Dermis blood vessel endothelial cell (primary cell): ENCODE data around the gene CCDC107. TPM values are rescaled to one million over a fixed set of nuclear protein-coding genes. Genes with fewer than 3 reads are reported as not detected.
"Not testable (repeated sequence)": the region's sequence is repeated elsewhere in the genome, so short reads cannot be mapped to it uniquely, and the experiment has no call there.

ENCODE experiments used
- DNase-seq: peaks from one replicate; pipeline ENCODE4 v3.0.0; 2010
- total RNA-seq: library from RNA; depleted of rRNA; stranded (reverse); fragments of >200 nt; gene quantifications from 2 replicates; pipeline ENCODE4 v1.2.3, GENCODE V29; 2014

CCDC107 gene, protein sequence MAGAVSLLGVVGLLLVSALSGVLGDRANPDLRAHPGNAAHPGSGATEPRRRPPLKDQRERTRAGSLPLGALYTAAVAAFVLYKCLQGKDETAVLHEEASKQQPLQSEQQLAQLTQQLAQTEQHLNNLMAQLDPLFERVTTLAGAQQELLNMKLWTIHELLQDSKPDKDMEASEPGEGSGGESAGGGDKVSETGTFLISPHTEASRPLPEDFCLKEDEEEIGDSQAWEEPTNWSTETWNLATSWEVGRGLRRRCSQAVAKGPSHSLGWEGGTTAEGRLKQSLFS
- 8.5 and 12.4 TPM in 2 replicates for total RNA-seq

DNA sequence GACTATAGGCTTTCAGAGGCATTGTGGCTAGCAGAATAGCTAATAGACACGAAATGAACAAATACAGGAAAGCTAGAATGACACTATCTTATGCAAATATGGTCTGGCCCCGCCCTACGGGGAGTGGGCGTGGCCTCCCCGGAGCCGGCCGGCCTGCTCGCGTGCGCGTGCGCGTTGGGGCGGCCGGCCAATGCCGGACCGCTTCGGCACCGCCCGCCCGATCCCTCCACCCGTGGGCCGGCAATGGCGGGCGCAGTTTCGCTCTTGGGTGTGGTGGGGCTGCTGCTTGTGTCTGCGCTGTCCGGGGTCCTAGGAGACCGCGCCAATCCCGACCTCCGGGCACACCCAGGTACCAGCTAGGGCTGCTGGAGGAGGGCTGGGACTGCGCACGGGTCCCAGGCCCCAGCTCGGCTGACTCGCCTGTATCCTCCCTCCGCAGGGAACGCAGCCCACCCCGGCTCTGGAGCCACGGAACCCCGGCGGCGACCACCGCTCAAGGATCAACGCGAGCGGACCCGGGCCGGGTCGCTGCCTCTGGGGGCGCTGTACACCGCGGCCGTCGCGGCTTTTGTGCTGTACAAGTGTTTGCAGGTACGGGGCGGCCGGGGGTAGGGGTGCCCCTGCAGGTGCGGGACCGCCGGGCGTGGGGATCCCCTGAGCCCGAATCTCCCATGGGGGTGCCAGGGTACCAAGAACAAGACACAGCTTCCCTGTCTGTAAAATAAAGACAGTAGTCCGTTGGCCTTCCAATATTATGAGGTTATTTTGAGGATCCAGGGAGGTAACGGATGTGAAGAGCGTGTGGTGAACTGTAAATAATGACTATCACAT, at the start of gene CCDC107:
CCDC107 (plus strand) TSS at position 156 of the 831 bp plus-strand sequence; CDS start at position 244, 88 bp downstream.
- peak; percentile 89 for DNase-seq

DNA sequence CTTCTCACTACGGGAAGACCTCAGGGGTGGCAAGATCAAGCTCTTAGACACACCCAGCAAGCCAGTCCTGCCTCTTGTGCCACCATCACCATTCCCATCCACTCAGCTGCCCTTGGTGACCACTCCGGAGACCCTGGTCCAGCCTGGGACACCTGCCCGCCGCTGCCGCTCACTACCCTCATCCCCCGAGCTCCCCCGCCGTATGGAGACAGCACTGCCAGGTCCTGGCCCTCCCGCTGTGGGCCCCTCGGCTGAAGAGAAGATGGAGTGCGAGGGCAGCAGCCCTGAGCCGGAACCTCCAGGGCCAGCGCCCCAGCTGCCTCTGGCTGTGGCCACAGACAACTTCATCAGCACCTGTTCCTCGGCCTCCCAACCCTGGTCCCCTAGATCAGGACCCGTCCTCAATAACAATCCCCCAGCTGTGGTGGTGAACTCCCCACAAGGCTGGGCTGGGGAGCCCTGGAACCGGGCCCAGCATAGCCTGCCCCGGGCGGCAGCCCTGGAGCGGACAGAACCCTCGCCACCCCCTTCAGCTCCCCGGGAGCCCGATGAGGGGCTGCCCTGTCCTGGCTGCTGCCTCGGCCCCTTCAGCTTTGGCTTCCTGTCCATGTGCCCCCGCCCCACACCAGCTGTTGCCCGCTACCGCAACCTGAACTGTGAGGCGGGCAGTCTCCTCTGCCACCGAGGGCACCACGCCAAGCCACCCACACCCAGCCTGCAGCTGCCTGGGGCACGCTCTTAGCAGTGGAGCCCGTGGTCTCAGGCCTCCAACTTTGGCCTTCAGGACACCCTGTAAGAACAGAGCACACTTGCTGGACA, 48.9 kb upstream of the CCDC107 start:
- no peak for DNase-seq

DNA sequence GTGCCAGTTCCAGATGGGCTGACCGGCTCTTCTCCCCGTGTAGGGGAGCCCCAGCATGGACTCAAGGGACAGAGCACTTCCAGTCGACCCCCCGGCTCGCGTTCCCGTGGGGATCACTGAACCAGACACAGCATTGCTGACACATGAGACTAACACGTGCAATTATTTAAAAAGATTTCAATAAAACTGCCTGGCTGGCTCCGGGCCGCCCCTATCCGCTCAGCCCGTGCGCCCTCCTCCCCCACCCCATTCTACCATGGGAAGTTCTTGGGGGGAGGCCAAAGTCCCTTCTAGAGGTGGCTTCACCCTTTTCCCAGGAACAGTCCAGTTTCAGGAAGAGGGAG, 48.3 kb upstream of the CCDC107 start:
- DNase-seq: no peak

DNA sequence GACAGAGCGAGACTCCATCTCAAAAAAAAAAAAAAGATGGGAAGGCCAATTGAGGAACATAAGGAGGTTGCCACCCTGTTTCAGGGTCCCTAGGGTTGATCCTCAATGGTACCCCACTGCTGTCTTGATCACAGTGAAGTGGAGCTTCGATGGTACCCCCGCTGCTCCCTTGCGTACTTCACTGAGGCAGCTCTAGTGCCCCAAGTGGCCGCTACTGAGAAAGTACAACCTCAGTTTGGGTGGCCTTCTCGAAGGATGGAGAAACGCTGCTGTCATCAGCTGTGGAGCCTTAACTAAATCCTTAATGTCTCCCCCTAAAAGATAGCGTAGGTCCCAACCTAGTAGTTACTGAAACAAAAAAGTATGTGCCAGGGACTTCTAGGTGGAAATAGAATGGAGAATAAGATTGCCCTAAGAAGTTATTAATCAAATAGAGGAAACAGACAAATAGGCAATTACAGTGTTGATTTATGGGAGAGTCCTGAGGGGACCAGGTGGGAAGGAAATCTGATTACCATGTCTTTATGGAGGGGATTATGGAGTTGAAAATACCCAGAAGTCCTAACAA, 46.8 kb upstream of the CCDC107 start:
- peak; percentile 70 for DNase-seq

DNA sequence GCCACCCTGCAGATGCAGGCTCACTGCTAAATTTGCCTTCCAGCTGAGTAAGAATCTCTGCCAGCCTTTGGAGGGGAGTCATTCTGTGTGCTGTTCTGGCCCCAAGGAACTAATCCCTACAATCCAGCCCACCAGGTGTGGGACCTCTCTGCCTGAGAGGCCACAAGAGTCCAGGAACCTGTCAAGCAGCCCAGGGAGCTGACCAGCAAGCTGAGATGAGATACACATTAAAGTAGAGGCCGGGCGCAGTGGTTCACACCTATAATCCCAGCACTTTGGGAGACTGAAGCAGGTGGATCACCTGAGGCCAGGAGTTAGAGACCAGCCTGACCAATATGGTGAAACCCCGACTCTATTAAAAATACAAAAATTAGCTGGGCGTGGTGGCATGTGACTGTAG, 46.0 kb upstream of the CCDC107 start:
- not testable (repeated sequence) for DNase-seq

DNA sequence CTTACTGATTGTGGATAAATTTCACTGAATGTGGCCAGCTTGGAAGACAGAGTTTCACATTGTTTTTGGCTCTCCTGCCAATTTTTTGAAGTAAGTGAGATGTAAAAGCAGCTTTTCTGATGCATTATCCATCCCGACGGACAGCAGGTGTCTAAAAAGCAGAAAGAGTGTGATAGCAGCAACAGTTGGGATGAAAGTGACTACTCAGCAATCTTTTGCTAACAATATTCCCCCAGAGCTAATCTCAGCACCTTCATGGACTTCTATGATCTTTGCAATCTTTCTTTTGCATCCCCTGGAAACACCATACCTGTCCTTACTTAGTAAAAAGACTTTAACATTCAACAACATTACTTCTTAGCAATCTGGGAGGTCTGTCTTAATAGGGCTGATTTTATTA, 45.2 kb upstream of the CCDC107 start:
- DNase-seq: no peak

DNA sequence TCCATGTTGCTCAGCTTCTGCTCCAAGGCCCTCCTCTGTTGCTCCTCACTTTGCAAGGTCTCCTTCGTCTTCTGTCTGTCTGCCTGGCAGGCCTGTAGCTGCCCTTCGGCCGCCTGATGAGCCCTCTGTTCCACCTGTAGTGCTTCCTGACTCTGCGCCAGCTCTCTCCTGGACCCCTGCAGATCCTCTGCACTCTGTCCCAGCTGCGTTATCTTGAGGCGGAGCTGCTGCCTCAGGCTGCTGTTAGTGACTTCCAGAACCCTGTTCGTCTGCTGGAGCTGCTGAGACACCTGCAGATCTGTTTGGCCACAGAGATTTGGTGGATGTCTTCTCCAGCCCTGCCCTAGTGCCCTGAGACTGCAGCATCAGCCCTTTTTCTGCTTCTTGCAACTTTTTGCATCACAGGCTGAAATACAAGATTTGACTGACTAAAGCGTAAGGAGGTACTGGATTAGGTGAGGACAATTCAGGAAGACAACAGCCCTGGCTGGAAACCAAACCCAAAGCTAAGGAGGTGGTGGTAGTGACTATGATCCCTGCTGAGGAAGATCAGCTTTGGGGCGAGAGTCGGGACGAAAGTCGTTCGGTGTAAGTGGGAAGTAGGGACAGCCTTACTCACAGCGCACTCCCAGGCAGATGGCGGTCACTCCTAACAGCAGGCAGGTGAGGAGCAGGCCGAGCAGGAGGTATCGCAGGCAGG, 42.0 kb upstream of the CCDC107 start:
- DNase-seq: no peak

DNA sequence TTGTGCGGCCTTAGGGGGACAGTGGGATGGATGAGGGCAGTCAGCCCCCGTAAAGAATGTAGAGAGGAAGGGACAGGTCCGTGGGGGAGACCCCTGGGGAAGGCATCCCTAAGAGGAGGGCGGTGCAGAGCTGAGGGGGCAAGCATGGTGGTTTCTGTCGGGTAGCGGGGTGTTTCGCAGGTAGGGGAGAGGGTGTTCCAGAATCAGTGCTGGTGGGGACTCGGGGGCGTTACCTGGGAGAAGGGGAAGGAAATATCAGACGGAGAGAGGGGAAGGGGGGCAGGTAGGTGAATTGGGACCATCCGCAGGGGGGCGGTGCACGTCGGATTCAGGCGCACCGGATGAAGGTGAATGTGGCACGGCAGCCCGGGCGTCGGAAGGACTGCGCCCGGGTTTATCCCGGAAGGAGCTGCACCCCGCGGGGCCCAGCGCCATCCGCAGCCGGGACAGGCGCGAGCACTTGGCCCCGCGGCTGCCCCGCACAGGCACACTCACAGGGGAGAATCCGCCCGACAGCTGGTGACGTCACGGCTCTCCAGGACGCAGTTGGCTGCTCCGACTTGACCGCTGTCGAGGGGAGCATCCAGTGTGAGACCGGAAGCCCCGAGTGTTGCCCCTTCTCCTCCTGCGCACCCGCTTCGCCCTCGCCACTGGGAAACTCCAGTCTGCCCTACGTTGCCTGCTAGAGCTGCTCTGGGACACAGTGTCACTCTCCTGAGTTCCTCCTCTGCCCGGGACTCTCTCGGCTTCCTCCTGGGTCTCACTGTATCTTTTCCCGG, 41.2 kb upstream of the CCDC107 start:
- DNase-seq: peak; percentile 49

DNA sequence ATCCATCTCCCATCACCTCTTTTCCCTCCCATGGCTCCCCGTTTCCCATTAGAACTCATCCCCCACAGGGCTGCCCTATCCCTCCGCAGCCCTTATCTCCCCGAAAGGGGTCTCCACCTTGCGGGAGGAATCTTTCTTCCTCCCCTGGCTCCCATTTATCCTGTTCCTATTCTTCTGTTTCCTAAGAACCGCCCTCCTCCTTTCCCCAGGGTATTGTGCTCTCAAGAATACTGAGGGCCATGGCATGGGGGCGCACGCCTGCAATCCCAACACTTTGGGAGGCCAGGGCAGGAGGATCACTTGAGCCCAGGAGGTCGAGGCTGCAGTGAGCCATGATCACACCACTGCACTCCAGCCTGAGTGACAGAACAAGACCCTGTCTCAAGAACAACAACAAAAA, 40.5 kb upstream of the CCDC107 start:
- DNase-seq: no peak

DNA sequence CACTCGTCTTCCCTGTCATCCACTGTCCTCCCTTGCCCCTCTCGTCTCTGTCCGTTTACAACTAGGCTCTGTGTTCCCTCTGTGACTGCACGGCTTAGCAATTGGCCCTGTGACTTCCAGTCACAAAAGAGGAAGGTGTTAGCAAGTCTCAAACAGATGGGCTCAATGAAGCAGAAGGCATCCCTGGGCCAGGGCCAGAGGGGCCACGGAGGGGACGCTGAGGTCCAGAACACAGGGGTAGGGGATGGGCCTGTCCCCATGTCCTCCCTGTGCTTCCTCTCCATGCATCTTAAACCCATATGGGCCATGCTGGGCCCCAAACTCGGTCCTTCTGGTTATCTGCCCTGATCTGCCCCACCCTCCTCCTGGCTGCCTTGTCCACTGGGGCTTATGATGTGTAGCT, 39.8 kb upstream of the CCDC107 start, which contains the start of gene CD72:
CD72 (minus strand) TSS at position 89 of the 403 bp plus-strand sequence. CDS start 110 bp downstream, outside the sequence.
- no peak for DNase-seq

DNA sequence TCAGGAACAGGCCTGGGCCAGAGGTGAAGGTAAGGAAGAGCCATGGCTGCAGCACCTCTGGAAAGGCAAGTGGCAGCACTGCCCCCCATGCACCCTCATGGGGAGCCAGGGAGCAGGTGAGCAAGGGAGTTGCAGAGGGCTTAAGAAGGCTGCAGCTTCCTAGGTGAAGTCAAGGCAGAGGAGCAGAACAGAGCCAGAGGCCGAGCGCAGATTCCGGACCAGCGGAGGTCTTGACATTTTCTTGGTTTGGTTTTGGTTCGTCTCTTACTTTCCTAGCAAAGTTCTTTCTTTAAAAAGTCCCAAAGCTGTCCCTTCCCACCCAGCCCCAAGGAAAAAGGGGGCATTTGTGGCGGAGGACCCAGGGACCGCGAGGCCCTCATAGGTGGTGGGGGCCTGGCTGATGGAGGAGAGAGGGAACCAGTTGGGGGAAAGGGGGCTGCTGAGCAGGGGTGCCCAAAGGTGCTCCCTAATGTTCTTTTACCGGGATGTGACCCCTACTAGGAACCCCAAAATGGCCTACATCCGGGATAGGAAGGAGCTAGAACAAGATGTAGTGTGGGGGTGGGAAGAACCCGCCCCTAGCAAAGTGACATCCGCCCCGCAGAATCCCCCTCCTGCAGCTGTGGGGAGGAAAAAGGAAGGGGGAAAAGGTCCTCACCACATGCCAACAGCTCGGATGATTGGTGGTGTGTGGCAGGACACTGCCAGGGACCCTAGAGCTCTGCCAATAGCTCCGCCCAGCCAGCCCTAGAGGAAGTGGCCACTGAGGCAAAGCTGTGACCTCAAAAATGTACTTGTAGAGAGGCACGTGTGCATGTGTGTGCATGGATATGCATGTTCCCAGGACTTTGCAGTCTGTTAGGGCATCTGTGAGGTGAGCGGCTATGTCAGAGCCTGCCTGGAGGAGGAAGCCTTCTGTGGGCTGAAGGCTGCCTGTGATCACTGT, 39.0 kb upstream of the CCDC107 start:
- DNase-seq: no peak

DNA sequence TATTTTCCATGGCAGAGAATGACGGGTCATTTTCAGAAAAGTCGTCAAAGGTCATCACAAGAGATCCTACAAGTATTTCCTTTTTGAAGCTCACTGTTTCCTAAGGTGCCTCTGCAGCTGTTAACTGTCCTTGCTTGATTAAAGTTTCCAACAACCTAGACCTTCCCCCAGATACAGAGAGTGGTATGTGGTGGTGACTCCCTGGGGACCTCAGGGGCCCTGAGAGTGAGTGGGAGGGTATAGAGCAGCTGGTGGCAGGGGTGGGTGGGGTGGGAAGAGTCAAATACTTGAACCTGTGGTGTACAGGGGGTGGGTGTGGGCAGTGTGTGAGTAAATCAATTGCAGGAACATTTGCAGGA, 38.3 kb upstream of the CCDC107 start:
- no peak for DNase-seq

DNA sequence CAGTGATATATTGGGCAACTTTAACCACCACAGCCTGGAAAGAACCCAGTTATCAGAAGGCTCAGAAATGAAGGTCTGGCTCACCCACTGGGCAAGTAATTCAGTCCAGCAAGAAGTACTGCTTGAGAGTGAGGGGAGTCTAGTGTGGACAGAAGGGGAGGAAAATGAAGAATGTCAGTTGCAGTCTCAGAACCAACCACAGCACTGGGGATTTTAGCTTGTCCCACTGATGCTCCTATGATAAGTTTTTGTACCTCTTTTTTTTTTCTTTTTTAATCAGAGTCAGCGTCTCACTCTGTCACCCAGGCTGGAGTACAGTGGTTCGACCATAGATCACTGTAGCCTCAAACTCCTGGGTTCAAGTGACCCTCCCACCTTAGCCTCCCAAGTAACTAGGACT, 30.5 kb upstream of the CCDC107 start:
- DNase-seq: no peak

DNA sequence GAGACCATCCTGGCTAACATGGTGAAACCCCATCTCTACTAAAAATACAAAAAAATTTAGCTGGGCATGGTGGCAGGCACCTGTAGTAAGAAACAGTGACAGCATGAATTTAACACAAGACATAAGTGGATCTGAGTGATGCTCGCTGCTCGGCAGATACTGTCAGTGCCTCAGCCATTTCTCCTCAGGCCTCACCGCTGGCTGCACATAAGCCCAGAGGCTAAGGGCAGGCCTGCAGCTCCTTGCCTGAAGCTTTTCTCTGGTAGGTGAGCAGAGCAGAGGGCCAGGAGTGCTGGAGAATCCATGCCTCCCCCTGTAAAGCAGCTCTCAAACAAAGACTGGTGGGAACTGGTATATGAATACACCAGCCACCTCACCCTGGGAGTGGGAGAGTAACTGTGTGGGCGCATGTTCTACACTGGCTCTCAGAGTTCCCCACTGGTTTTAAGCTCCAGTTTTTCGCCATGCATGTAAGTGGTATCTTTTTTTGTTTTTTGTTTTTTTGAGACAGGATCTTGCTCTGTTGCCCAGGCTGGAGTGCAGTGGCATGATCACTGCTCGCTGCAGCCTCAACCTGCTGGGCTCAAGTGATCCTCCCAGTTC, 29.6 kb upstream of the CCDC107 start:
- no peak for DNase-seq

DNA sequence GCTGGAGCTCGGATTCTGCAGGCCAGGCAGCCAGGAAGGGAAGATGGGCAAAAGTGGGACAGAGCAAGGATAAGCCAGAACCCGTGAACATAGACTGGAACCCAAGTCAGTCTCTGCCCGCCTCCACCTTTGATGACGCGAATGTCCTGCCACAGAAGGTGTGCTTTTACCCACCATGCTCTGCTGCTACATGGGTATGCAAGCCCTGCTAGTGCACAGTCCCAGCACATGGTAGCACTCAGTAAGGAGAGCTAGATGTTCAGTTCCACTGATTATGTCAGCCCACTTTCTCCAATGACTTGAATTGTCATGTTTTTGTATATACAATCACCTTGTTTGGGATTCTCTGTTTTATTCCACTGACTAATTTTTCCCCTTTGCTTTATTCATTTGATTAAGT, 28.5 kb upstream of the CCDC107 start:
- DNase-seq: no peak

DNA sequence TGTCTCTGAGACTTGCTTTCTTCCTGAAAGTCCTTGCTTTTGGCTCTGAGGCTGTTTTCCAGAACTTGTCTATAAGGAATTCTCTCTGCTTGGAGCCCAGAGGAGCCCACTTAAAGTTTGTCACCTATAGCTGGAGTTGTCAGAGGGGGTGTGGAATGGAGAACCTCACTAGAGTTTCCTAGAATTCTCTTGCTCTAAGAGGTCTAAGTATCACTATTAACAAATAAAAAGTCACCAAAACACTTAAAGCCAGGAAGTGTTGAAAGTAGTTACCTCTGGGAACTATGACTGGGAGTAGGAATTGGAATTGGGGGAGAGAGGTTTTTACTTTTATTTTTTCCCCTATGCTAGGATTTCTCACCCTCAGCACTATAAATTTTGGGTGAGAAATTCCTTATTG, 22.4 kb upstream of the CCDC107 start:
- DNase-seq: no peak

DNA sequence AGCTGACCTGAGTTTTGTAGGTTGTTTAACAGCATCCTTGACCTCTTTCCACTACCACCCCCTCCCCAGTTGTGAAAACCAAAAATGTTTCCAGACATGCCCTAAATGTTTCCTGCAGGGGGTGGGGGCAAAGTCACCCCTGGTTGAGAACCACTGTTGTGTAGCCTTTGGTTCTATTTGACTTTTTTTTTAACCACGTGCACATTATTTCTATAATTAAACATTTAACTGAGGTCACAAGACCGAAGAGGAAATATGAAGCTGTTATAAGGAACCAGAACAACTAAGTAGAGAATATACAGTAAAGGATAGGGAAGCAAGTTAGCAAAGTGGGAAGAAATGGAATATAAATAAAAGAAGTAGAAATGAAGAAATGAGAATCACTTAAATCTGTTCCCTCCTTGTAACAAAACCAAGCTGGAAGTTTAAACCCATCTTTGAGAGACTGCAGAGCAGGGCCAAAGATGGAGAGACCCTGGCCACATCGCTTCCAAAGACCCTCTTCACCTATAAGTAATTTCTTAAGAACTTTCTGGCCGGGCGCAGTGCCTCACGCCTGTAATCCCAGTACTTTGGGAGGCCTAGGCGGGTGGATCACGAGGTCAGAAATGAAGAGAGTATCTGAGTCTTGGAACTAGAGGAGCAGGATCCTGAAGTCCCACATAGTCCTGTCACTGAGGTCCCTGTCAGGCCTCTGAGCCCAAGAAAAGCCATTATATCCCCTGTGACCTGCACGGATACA, 21.8 kb upstream of the CCDC107 start:
- no peak for DNase-seq

DNA sequence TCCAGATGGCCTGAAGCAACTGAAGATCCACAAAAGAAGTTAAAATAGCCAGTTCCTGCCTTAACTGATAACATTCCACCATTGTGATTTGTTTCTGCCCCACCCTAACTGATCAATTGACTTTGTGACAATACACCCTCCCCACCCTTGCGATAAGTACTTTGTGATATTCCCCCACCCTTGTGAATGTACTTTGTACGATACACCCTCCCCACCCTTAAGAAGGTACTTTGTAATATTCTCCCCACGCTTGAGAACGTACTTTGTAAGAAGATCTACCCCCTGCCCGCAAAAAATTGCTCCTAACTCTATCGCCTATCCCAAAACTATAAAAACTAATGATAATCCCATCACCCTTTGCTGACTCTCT, 21.2 kb upstream of the CCDC107 start:
- DNase-seq: not testable (repeated sequence)

DNA sequence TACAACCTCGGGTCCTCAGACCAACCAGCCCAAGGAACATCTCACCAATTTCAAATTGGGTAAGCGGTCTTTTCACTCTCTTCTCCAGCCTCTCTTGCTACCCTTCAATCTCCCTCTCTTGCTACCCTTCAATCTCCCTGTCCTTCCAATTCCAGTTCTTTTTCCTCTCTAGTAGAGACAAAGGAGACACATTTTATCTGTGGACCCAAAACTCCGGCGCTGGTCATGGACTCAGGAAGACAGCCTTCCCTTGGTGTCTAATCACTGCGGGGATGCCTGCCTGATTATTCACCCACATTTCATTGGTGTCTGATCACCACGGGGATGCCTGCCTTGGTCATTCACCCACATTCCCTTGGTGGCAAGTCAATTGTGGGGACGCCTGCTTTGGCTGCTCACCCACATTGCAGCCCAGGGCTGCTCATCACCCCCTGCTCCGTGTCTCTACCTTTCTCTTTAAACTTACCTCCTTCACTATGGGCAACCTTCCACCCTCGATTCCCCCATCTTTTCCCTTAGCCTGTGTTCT, 20.6 kb upstream of the CCDC107 start:
- DNase-seq: not testable (repeated sequence)
